SK-N-MC (cell line): ENCODE measurements around the gene CDK11B.

Experiments
- EZH2 ChIP-seq: fragments of 200-600 bp; sonication (generic); IDR thresholded peaks from one replicate; pipeline ENCODE4 v1.6.1; 2017; ENCODE audit warnings: antibody characterized with exemption
- FOXP2 ChIP-seq: optimal IDR thresholded peaks from 2 replicates; pipeline ENCODE3; 2011; ENCODE audit warnings: mild to moderate bottlenecking, moderate library complexity; ENCODE audit not compliant: insufficient read depth; ENCODE audit errors: extremely low read length, control extremely low read depth
- POLR2AphosphoS5 ChIP-seq: IDR thresholded peaks from 2 replicates; pipeline ENCODE4 v1.6.1; 2012; ENCODE audit warnings: mild to moderate bottlenecking, low read depth, low read length, borderline replicate concordance

DNA sequence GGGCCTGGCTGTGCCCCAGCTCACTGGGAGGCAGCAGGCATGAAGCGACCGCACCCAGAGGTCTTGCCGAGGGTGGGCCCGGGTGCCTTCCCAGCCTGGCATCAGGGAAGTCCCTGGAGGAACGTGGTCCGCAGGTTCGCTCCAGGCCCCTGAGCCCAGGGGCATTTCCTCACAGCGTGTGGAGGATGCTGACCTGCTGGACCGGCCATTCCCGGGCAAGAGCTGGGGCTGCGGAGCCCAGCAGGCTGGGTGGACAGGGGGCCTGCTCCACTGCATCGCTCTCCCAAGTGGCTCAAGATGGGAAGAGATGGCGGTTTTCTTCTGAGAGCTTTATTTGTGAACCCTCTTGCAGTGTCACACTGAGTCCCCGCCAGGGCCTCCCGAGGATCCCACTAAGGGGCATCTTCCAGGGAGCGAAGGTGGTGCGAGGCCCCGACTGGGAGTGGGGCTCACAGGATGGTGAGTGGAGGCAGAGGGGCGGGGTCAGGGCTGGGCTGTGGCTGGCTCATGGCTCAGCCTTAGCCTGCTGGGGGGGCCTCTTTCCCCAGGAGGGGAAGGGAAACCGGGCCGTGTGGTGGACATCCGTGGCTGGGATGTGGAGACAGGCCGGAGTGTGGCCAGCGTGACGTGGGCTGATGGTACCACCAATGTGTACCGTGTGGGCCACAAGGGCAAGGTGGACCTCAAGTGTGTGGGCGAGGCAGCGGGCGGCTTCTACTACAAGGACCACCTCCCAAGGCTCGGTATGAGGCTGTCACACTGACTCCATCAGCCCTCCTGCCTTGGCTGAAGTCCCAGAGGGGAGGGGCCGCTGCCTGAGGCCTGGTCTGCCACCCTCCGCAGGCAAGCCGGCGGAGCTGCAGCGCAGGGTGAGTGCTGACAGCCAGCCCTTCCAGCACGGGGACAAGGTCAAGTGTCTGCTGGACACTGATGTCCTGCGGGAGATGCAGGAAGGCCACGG lies 34.1 kb downstream of the CDK11B start:
- no peak for TF ChIP-seq POLR2AphosphoS5
- no peak for TF ChIP-seq EZH2
- no peak for TF ChIP-seq FOXP2
